Fibroblast of peridontal ligament (primary cell): ENCODE measurements around the gene MED13L.

ENCODE experiments used
- DNase-seq: peaks from one replicate; pipeline ENCODE4 v3.0.0-alpha.2; 2010; ENCODE audit errors: extremely low read depth

Gene MED13L

DNA sequence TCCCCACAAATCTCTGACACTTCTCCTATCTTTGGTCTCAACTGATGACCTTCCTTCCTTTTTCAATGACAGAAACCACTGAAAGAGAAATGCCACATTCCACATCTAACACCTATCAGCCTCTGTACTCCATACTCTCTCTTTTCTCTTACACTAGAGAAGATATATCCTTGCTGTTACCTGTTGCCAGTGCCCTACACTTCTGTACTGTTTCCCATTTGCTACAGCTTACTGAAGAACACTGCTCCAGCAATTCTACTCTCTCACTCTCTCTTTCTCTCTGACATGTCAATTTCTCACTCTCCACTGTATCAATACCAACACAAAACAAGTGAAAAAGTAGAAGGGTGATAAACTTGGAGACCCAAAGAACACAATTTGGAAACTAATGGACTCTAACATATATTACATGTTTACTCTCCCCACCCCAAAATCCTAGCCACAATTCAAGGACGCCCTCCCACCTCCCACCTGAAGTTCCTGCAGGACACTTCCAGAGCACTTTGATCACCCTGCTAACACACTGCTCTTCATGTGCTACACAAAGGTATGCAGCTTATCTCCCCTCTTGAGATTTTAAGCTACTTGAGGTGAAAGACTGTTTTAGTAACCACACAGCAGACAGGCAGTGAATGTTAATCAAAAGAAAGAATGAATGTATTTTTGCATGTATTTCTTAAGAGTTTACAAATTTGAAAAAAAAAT, 95.0 kb downstream of the MED13L start:
- no peak for DNase-seq

DNA sequence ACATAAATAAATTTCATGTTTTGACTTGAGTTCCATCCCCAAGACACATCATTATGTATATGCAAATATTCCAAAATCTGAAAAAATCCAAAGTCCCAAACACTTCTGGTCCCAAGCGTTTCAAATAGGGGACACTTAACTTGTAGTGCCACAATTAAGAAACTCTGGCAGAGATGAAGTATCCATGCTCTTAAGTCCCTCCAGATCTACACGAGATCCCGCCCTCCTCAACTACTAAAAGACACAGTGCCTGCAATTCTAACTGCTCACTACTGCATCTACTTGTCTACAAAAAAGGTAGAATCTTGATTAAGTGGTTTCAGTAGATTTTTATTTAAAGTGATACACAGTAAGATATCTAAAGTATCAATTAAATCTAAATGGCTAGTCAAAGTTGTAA, 97.0 kb downstream of the MED13L start:
- DNase-seq, result no peak

DNA sequence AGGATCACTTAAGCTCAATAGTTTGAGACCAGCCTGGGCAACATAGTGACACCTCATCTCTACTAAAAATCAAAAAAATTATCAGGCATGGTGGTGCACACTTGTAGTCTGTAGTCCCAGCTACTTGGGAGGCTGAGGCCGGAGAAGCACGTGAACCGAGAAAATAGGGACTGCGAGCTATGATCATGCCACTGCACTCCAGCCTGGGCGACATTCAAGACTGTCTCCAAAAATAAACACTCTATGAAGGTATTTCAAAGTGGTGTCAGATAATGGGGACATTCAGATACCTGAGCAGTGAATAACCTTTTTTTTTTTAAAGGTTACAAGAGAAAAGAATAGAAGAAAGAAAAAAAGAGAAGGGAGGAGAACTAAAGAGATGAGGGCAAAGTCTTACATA, 98.1 kb downstream of the MED13L start:
- no peak for DNase-seq

GRCh38 chr12:116177017-116177416, 100.5 kb downstream of the MED13L start:
- no peak for DNase-seq

DNA sequence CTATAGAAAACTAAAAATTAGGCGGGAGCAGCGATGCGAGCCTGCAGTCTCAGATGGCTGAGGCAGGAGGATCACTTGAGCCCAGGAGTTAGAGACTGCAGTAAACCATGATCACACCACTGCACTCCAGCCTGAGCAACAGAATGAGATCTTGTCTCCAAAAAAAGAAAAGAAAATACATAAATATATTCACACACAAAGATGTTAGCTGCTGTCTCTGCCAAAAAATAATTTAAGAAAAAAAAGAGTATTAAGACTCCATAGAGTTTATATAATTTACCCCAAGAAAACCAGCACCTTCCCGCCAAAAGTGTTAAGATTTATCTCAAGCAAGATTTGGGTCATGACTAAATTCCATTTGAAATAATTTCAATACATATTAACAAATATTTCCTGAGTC, 102.6 kb downstream of the MED13L start:
- no peak for DNase-seq

DNA sequence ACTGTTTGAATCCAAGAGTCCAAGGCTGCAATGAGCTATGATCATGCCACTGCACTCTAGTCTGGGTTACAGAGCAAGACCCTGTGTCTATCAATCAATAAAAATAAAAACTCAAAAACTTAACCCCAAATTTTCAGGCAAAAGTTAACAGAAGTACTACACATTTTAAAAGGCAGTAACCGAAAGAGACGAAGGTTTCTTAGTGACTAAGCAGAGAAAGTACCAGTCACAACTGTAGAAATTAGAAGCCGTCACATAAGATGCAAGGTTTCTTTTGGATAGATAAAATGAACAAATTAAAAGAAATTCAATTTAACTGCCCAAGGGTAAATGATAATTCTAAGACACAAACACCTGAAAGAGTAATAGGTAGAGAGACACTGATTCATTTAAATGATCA, 103.5 kb downstream of the MED13L start:
- no peak for DNase-seq

DNA sequence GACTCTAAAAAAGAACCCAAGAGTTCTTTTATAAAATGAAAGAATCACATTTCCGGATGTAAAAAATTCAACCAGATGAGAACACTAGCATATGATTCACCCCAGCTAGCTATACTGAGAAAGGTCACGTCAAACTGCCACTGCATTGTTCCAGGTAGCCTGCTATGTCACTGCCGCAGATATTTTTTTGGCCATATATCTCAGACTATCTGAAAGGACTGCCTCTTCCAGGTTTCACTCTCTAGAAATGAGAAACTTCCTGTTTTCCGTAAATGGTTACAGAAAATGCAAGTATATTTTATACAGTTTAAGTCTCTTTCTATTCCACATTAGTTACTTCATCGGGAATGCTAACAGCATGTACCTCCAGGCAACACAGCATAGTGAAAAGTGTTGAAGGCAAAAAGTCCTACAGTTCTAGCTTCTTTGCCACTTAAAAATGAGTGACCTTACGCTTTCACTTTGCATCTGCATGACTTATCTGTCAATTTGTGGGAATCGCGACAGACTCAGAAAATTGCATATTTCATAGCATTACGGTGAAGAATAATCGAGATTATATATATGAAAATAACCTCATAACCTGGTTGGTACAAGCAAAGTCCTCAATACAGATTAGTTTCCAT, 105.2 kb downstream of the MED13L start:
- DNase-seq, result no peak

- peak; percentile 22 for DNase-seq
Observed at GRCh38 chr12:116171549-116171948, 105.9 kb downstream of the MED13L start.

DNA sequence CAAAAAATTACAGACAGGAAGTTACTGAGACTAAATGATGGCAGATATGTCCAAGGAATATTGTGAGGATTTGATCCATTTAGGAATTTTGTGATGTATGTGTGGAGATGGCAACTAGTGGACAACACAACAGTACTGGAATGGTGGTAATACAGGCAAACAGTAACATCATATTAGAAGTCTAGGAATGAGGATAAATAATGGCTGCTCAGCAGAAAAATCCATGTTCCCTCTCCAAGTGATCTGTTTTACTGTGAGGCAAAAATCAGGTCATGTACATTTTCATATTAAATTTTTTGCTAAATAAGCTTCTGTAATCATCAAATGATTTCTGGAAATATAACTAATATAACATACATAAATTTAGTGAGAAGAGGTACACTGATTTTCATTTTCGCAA, 108.4 kb downstream of the MED13L start:
- no peak for DNase-seq

GRCh38 chr12:116166306-116166705, 111.2 kb downstream of the MED13L start:
- no peak for DNase-seq

DNA sequence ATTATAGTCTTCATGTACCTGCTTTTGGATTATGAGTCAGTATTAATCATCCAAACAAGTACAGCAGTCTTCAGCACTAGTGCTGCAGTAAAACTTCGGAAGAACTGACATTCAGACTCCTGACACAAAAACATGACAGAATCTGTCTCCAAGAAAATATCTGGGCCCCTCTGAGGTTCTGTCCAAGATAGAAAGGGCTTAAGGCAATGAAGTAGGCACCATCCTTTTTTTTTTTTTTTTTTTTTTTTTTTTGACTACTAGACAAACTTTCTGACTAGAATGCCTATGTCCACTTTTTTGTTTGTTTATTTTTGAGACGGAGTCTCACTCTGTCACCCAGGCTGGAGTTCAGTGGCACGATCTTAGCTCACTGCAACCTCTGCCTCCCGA, 112.5 kb downstream of the MED13L start:
- DNase-seq, result peak; percentile 44

DNA sequence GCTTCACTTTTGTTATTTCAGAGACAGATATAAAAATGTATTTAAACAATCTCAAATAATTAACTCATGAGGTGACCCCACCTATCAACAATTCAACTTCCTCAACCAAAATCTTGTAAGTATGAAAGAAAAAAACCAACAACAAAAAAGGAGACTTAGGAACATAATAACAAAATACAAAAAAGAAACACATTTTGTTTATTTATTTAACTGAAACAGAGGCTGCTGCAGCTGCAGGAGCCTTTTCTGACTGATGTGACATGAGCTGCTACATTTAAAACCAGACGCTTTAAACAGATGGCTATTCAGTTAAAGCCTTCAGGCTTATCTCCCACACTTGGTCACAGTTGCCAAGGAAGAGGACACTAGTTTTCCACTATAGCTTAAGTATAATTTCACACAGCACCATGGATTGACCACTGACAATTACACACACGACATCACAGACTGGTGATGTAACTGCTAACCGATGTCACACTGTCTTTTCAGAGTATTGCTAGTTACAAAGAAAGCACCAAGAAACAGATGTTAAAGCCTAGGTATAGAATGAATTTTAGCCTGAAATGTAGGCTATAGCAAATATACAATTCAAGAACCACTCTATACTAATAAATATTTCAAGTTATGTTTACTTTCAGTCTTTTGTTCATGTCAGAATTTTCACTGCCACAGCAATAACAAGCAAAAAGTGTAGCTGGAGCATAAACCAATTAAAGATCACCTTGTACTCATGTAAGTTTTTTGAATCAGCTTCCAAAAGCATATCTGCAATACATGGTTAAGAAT, 113.0 kb downstream of the MED13L start:
- peak; percentile 29 for DNase-seq

DNA sequence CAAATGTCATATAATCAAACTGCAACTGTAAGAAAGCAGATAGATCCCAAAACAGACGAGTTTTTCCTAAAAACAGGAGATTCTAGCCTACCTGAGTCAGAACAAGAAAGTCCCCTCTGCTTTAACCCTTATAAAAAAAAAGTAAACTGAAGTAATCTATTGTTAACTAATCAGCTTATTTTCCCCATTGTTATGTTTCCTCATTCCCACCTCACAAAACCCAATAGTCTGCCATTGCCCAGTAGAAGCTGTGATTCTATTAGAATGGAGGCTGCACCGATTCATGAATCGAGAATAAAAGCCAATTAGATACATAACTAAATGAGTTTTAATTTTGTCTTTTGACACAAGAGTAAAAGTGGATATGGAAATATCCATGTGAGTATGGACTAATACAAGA, 115.4 kb downstream of the MED13L start:
- no peak for DNase-seq

DNA sequence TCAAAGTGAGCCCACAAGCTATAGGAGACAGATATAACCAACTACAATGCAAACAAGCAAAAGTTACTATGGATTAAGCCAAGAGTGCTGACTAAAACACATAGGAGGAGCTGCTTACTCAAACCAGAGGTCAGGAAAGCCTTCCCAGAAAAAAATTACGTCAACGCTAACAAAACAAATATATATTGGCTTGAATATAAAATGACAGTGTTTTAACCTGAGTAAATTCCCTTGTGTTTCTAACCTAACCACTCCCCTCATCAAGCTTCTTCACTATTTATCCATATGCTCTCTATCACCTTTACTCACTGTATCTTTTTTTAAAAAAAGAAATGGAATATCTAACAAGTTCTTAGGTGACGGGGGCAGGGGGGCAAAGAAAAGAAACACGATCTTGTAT, 115.9 kb downstream of the MED13L start:
- peak; percentile 61 for DNase-seq

- no peak for DNase-seq
Observed at GRCh38 chr12:116160883-116161458, 116.5 kb downstream of the MED13L start.

- DNase-seq, result no peak
Observed at GRCh38 chr12:116160231-116160630, 117.3 kb downstream of the MED13L start.

GRCh38 chr12:116159593-116160200, 117.8 kb downstream of the MED13L start:
- no peak for DNase-seq

GRCh38 chr12:116159175-116159574, 118.3 kb downstream of the MED13L start:
- peak; percentile 91 for DNase-seq

DNA sequence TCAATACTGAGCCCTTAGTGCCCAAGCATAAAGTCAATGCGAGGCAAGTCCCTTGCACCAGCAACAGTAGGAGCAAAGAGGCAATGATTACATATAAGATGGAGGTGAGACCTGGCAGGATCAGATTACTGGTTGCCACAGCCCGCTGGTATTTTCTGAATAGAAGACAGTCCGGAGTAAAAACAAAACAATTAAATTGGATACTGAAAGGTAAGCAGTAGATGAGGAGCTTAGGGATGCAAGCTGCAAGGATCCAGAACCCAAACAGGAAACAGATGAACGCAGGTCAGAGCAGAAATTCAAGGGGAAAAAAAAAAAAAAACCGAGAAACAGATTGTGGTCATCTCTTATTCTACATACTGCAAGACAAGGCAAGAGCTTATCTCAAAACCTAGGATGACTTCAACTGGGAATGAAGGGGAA, 119.6 kb downstream of the MED13L start:
- no peak for DNase-seq

DNA sequence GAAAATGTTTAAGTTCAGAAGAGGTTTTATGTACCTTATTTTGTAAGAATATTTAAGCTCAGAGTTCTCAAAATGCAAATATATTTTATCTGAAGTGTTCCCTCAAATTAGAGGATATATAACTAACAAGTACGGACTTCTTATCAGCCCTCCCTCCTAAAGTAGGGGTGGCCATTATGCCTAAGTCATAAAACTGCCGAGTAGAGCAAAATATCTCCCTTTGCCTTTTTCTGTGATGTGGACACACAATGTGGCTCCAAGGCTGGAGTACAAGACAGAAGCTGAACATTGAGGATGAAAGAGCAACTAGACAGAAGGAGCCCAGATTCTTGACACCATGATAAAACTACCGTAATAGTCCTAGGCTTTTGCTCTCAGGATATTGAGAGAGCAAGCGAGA, 120.9 kb downstream of the MED13L start:
- no peak for DNase-seq

DNA sequence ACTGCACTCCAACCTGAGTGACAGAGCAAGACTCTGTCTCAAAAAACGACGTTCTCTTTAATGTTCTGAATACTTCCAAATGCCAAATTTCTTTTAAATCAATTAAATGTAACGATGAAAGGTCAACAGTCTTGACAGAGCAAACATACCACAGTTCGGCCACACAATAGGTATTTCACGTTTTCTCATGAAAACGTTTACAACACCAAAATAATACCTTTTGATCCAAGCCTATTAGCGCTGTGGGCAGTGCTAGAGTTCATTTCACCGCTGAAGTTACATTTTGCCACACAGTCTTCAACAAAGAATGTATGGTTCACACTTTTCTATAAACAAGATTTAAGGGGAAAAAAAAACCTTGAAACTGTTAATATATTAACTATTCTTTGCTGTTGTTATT, 122.1 kb downstream of the MED13L start:
- DNase-seq, result no peak

- no peak for DNase-seq
Observed at GRCh38 chr12:116153983-116154382, 123.5 kb downstream of the MED13L start.
